GM12801 (cell line): ENCODE data around the gene ADAM12.

Source experiments
- TF ChIP-seq, protein P1 (sequence below): IDR thresholded peaks from one replicate; pipeline ENCODE4 v1.5.1; 2011; ENCODE audit warnings: control low read depth; ENCODE audit not compliant: insufficient read length; ENCODE audit errors: extremely low read depth

Gene ADAM12

DNA sequence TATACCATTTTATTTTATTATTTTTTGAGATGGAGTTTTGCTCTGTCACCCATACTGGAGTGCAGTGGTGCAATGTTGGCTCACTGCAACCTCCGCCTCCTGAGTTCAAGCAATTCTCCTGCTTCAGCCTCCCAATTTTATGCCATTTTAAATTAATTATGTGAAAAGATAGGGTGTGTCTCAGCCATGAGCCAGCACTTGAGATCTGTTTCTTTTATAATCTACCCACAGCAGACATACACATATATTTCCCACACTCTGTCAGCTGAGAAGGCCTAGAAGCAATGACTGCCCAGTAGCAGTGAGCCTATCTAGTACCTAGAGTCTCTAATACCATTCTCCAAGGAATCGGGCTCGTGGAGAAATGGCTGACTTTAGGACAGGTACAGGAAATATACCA, 70.5 kb downstream of the ADAM12 start:
- TF ChIP-seq, protein P1, sequence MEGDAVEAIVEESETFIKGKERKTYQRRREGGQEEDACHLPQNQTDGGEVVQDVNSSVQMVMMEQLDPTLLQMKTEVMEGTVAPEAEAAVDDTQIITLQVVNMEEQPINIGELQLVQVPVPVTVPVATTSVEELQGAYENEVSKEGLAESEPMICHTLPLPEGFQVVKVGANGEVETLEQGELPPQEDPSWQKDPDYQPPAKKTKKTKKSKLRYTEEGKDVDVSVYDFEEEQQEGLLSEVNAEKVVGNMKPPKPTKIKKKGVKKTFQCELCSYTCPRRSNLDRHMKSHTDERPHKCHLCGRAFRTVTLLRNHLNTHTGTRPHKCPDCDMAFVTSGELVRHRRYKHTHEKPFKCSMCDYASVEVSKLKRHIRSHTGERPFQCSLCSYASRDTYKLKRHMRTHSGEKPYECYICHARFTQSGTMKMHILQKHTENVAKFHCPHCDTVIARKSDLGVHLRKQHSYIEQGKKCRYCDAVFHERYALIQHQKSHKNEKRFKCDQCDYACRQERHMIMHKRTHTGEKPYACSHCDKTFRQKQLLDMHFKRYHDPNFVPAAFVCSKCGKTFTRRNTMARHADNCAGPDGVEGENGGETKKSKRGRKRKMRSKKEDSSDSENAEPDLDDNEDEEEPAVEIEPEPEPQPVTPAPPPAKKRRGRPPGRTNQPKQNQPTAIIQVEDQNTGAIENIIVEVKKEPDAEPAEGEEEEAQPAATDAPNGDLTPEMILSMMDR = no peak

GRCh38 chr10:126315494-126316177, 72.6 kb downstream of the ADAM12 start:
- TF ChIP-seq, protein P1 = no peak

- TF ChIP-seq, protein P1 = no peak
Observed at GRCh38 chr10:126314863-126315493, 73.3 kb downstream of the ADAM12 start.

DNA sequence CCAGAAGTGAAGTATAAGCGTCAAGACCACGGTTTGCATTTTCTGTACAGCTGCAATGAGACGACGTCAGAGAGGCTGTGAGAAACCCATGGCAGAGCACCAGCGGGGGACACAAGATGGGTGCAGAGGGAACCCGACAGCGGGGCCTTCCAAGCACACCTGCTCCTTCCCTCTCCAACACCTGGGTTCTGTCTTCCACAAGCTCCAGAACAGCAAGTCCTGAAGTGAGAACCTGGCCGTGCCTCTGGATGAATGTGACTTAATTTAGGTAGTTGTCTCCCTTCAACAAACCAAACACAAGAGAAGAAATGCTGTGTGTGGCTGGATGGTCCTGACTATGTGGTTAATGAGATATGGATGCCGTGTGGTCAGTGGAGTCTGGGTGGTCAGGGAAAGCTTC, 76.1 kb downstream of the ADAM12 start:
- TF ChIP-seq, protein P1 = no peak

GRCh38 chr10:126309228-126309883, 78.9 kb downstream of the ADAM12 start:
- TF ChIP-seq, protein P1 = no peak

- TF ChIP-seq, protein P1 = no peak
Observed at GRCh38 chr10:126302826-126303665, 85.2 kb downstream of the ADAM12 start.

DNA sequence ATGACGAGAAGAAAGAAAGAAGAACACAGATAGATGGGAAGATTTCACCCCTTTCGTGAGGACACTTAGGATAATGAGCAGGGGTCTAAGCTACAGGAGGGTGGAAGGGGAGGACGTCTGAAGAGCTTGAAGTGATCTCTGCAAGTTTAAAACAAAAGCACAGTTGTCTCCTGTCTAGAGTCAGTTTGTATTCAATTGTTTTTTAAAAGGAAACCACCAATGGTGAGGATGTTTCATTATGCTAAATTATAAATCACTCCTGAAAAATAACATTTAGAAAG, 85.9 kb downstream of the ADAM12 start:
- TF ChIP-seq, protein P1 = no peak
